ENCODE measurements around the gene BRAT1. TPM values are rescaled to one million over a fixed set of nuclear protein-coding genes. Genes with fewer than 3 reads are reported as not detected.

BRAT1 gene
- total and polyA plus RNA-seq, 11 donors: 10.9 to 27.8 (median 14.9) TPM

DNA sequence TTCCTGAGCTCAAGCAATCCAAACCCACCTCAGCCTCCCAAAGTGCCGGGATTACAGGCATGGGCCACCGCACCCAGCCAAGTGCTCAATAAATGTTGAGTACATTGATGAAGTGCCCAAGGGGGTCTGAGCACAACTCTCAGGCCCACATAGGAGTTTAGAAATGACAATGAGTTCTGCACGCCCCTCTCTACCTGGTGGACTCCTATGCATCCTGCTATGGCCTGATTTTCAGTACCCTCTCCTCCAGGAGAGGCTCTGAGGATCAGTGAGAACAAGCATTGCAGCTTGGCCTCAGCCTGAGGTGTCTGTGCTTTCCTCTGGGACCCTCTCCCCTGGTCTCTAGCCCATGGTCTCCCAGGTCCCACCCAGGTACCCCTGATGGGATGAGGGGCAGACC is 58.3 kb downstream of the BRAT1 start:
- no peaks in the 10 kb centered on the region for H3K9me3 ChIP-seq
- WGBS, 4 donors: 98 to 100% (median 99%) methylated on average over 3 of the region's 3 CpGs
- H3K27me3 ChIP-seq: peaks cover 0 to 11% (median 0%) of the 10 kb centered on the region in 9 donors
- H3K4me3 ChIP-seq: no peak overlapping the region
- H3K36me3 ChIP-seq: no peaks in the 10 kb centered on the region
- no peak for TF ChIP-seq POLR2A (IDR thresholded peaks at IDR 0.05)
- TF ChIP-seq, protein P1, sequence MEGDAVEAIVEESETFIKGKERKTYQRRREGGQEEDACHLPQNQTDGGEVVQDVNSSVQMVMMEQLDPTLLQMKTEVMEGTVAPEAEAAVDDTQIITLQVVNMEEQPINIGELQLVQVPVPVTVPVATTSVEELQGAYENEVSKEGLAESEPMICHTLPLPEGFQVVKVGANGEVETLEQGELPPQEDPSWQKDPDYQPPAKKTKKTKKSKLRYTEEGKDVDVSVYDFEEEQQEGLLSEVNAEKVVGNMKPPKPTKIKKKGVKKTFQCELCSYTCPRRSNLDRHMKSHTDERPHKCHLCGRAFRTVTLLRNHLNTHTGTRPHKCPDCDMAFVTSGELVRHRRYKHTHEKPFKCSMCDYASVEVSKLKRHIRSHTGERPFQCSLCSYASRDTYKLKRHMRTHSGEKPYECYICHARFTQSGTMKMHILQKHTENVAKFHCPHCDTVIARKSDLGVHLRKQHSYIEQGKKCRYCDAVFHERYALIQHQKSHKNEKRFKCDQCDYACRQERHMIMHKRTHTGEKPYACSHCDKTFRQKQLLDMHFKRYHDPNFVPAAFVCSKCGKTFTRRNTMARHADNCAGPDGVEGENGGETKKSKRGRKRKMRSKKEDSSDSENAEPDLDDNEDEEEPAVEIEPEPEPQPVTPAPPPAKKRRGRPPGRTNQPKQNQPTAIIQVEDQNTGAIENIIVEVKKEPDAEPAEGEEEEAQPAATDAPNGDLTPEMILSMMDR (IDR thresholded peaks at IDR 0.05): no peak
- DNase-seq: no peak
- intact Hi-C loops (cut with DNase I): no loop called here
- no peak overlapping the region for H3K27ac ChIP-seq
- H3K4me1 ChIP-seq: peaks cover 0 to 29% (median 19%) of the 10 kb centered on the region in 12 donors
- no peak for ATAC-seq

DNA sequence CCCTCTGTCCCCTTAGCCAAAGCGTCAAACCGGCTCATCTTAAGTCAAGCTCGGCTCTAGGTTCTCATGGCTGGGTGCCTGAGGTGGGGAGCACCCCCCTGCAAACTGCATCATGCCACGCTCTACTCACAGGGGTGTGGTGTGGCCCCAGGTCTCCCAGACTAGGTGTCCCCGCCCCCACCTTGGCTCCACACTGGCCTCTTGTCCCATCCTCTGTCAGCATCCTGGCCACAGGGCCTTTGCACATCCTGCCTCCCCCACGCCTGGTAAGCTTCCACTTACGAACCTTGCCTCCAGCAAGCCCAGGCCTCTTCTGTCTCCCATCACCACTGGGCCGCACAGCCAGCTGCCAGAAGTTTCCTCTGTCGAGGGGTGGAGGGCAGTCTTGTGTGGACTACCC is 58.9 kb downstream of the BRAT1 start:
- TF ChIP-seq, protein P1 (IDR thresholded peaks at IDR 0.05): no peak
- no peak for TF ChIP-seq POLR2A (IDR thresholded peaks at IDR 0.05)
- H3K27ac ChIP-seq: no peak overlapping the region
- H3K36me3 ChIP-seq: no peaks in the 10 kb centered on the region
- intact Hi-C loops (cut with DNase I): no loop called here
- H3K4me1 ChIP-seq: peaks cover 0 to 29% (median 19%) of the 10 kb centered on the region in 12 donors
- H3K9me3 ChIP-seq: no peaks in the 10 kb centered on the region
- 90 to 97% (median 92%) methylated on average over 7 to 9 of the region's 9 CpGs for WGBS, 4 donors
- DNase-seq (no peak), ATAC-seq (no peak)
- H3K27me3 ChIP-seq: peaks cover 0 to 11% (median 0%) of the 10 kb centered on the region in 9 donors
- H3K4me3 ChIP-seq: no peak overlapping the region

DNA sequence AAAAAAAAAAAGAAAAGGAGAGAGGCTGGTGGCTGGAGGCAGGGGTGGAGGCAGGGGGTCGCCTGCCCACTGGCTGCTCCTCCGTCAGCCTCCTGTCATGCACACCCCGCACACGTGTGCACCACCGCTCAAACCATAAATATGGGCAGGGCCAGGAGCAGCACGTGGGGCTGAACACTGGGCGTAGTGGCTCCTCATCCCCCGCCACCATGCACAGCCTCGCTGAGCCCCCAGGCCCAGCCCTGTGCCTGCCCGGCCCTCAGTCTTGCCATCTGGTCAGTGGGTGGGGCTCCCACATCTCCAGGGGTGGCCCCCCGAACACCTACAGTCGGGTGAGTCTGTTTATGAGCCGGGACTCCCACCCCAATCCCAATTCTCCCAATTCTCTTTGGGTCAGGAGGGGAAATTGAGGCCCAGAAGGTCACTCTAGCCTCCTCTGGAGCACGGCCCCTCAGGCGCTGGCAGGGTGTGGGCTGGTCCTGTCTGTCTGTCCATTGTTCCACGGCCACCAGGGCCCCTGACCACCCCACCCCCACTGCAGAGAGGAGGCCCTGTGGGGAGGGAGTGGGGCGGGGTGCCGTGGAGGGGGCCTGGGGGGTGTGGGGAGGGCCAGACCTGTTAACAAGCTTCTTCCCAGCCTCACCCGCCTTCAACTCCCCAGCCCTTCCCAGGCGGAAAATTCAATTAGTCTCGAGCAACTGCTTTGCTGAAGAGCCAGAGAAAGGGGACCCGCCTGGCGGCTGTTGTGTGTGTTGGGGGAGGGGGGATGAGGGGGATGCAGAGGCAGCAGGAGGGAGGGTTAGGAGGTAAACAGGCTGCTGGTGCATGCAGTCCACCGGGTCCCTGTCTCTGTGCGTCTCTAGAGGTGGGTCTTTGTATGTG is 59.7 kb downstream of the BRAT1 start:
- peaks cover 0 to 11% (median 0%) of the 10 kb centered on the region in 9 donors for H3K27me3 ChIP-seq
- no peaks in the 10 kb centered on the region for H3K36me3 ChIP-seq
- H3K9me3 ChIP-seq: no peaks in the 10 kb centered on the region
- ATAC-seq (no peak), DNase-seq (no peak)
- no peak overlapping the region for H3K27ac ChIP-seq
- H3K4me3 ChIP-seq: no peak overlapping the region
- WGBS, 4 donors: 77 to 83% (median 80%) methylated on average over 24 to 25 of the region's 25 CpGs
- TF ChIP-seq POLR2A (IDR thresholded peaks at IDR 0.05): no peak
- TF ChIP-seq, protein P1 (IDR thresholded peaks at IDR 0.05): no peak
- H3K4me1 ChIP-seq: peaks cover 0 to 31% (median 21%) of the 10 kb centered on the region in 12 donors
- intact Hi-C loops (cut with DNase I): no loop called here
